ENCODE results near the gene NANP. TPM values are rescaled to one million over a fixed set of nuclear protein-coding genes. Genes with fewer than 3 reads are reported as not detected.
"Not testable (repeated sequence)": the region's sequence is repeated elsewhere in the genome, so short reads cannot be mapped to it uniquely, and the experiment has no call there.

NANP gene
- polyA plus RNA-seq, 1 experiment, result 6.7 TPM

DNA sequence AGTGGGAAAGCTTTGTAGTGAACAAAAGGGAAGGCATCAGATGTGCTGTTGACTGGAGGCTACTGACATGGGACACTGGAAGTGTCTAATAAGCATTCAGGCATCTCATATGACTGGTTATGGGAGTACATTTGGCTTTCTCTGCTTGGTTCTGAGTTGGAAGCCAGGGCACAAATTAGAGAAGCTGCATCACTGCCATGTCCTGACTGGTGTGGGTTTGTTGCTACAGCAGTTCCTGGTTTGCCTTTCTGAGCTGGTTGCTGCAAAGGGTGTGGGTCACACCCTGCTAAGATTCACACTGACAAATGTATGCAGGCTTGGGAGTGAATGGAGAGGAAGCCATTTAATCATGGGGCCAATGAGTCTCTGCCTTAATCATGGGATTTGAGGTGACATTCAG, 36.2 kb upstream of the NANP start:
- Histone ChIP-seq H3K27me3 (ENCODE audit: control insufficient read depth, insufficient read depth, low read length) (no peaks in the 10 kb centered on the region), H3K9me3 (ENCODE audit: control insufficient read depth, insufficient read depth, low read length) (no peaks in the 10 kb centered on the region), H3K27ac (ENCODE audit: low read depth, low read length) (no peak overlapping the region), H3K4me3 (ENCODE audit: low read depth, low read length) (no peak overlapping the region)
- POLR2A ChIA-PET, result no interaction called here
- DNase-seq (ENCODE audit: low read depth, low spot score), result no peak
- TF ChIP-seq, protein P1, sequence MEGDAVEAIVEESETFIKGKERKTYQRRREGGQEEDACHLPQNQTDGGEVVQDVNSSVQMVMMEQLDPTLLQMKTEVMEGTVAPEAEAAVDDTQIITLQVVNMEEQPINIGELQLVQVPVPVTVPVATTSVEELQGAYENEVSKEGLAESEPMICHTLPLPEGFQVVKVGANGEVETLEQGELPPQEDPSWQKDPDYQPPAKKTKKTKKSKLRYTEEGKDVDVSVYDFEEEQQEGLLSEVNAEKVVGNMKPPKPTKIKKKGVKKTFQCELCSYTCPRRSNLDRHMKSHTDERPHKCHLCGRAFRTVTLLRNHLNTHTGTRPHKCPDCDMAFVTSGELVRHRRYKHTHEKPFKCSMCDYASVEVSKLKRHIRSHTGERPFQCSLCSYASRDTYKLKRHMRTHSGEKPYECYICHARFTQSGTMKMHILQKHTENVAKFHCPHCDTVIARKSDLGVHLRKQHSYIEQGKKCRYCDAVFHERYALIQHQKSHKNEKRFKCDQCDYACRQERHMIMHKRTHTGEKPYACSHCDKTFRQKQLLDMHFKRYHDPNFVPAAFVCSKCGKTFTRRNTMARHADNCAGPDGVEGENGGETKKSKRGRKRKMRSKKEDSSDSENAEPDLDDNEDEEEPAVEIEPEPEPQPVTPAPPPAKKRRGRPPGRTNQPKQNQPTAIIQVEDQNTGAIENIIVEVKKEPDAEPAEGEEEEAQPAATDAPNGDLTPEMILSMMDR (IDR thresholded peaks at IDR 0.05; ENCODE audit: low read depth, low read length), result no peak
- CTCF ChIA-PET, result no interaction called here

DNA sequence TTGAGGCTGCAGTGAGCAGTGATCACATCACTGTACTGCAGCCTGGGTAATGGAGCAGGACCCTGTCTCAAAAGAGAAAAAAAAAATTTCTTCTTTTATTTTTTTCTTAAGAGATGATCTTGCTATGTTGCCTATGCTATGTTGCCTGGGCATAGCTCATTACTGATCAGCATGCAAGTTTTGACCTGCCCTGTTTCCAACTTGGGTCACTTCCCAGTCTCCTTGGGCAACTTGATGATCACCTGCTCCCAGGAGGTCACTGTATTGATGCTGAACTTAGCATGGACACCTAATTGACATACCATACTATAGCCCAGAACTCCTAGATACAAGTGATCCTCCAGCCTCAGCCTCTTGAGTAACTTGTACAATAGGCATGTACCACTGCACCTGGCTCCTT, 30.7 kb upstream of the NANP start:
- TF ChIP-seq, protein P1 (IDR thresholded peaks at IDR 0.05; ENCODE audit: low read depth, low read length), result no peak
- CTCF ChIA-PET, result no interaction called here
- POLR2A ChIA-PET, result interaction anchor here (0.6 kb wide), 1 partner anchor 384 kb away, joined by 9 read pairs; no protein-coding TSS in a partner anchor
- no peaks in the 10 kb centered on the region for H3K27me3 ChIP-seq (ENCODE audit: control insufficient read depth, insufficient read depth, low read length)
- H3K4me3 ChIP-seq (ENCODE audit: low read depth, low read length), result no peak overlapping the region
- DNase-seq (ENCODE audit: low read depth, low spot score), result no peak
- no peaks in the 10 kb centered on the region for H3K9me3 ChIP-seq (ENCODE audit: control insufficient read depth, insufficient read depth, low read length)
- no peak overlapping the region for H3K27ac ChIP-seq (ENCODE audit: low read depth, low read length)

DNA sequence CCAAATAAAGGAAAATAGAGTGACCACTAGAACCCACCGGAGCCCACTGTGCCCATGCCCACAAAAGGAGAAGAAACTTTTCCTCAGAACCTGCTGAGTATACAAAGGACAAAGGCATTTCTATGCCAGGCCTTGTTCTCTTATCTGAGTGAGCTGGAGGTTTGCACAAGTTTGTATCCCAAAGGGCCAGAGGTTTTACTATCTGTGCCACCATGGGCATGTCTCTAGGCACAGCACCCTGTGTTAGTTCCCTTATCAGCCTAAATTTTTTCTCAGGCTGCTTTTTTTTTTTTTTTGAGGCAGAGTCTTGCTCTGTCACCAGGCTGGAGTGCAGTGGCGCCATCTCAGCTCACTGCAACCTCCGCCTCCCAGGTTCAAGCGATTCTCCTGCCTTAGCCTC, 29.1 kb upstream of the NANP start:
- H3K27me3 ChIP-seq (ENCODE audit: control insufficient read depth, insufficient read depth, low read length); DNase-seq (ENCODE audit: low read depth, low spot score); POLR2A ChIA-PET; H3K9me3 ChIP-seq (ENCODE audit: control insufficient read depth, insufficient read depth, low read length); CTCF ChIA-PET; H3K27ac ChIP-seq (ENCODE audit: low read depth, low read length); H3K4me3 ChIP-seq (ENCODE audit: low read depth, low read length): not testable (repeated sequence)

DNA sequence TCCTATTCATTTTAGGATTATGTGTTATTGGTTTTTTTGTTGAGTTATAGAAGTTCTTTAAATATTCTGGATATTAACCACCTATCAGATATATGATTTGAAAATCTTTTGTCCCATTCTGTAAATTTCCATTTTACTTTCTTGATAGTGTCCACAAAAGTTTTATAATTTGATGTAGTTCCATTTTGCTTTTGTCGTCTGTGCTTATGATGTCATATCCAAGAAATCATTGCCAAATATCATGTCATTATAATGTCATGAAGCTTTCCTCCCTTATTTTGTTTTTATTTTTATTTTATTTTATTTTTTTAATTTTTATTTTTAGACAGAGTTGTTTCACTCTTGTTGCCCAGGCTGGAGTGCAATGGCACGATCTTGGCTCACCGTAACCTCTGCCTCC, 21.0 kb upstream of the NANP start:
- H3K4me3 ChIP-seq (ENCODE audit: low read depth, low read length), result no peak overlapping the region
- H3K27me3 ChIP-seq (ENCODE audit: control insufficient read depth, insufficient read depth, low read length), result no peaks in the 10 kb centered on the region
- ChIA-PET CTCF (no interaction called here), POLR2A (no interaction called here)
- H3K9me3 ChIP-seq (ENCODE audit: control insufficient read depth, insufficient read depth, low read length), result no peaks in the 10 kb centered on the region
- no peak overlapping the region for H3K27ac ChIP-seq (ENCODE audit: low read depth, low read length)
- no peak for DNase-seq (ENCODE audit: low read depth, low spot score)
- TF ChIP-seq, protein P1 (IDR thresholded peaks at IDR 0.05; ENCODE audit: low read depth, low read length), result no peak

DNA sequence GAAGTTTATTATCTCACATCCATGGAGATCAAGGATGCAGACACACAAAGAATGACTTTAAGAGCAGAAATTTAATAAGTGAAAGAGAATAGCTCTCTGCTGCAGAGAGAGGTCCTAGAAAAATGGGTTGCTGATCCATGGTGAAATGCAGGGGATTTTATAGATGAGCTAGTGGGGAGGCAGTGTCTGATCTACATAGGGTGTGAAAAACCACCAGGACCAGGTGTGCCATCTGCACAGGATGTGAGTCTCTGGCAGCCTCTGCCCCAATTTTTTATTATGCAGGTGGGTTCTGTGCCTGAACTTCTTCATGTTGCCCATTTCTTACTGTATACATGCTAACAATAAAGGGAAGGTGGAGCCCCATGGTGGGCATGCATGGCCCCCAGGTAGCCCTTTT, 19.9 kb upstream of the NANP start:
- CTCF ChIA-PET, result interaction anchor here (0.6 kb wide), 1 partner anchor 1851 kb away, joined by 3 read pairs; no protein-coding TSS in a partner anchor
- POLR2A ChIA-PET, result no interaction called here
- TF ChIP-seq, protein P1 (IDR thresholded peaks at IDR 0.05; ENCODE audit: low read depth, low read length), result no peak

DNA sequence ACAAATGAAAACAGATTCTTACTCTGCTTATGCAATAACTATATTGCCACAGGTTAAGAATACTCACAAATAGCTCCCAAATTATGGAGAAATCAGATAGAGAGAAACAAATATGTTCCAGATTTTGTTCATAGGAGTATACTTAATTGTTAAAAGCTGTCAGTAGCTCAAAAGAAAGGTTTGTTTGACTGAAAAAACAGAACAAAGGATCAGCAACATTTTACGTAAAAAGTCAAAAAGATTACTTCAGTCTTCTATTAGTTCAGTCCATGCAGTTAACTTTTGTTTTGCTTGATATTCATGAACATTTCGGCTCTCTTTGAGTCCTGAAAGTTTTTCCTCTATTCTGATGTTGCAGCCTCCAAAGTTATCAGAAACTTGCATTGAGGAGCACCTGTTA, 13.4 kb upstream of the NANP start:
- DNase-seq (ENCODE audit: low read depth, low spot score), result no peak
- no peaks in the 10 kb centered on the region for H3K27me3 ChIP-seq (ENCODE audit: control insufficient read depth, insufficient read depth, low read length)
- ChIA-PET POLR2A (no interaction called here), CTCF (interaction anchor here (1.0 kb wide), 1 partner anchor 167 kb away, joined by 3 read pairs; no protein-coding TSS in a partner anchor)
- no peak overlapping the region for H3K27ac ChIP-seq (ENCODE audit: low read depth, low read length)
- no peaks in the 10 kb centered on the region for H3K9me3 ChIP-seq (ENCODE audit: control insufficient read depth, insufficient read depth, low read length)
- TF ChIP-seq, protein P1 (IDR thresholded peaks at IDR 0.05; ENCODE audit: low read depth, low read length), result no peak
- no peak overlapping the region for H3K4me3 ChIP-seq (ENCODE audit: low read depth, low read length)

More for the DNA sequence above, 19.9 kb upstream of the NANP start:
- no peaks in the 10 kb centered on the region for H3K27me3 ChIP-seq (ENCODE audit: control insufficient read depth, insufficient read depth, low read length)
- DNase-seq (ENCODE audit: low read depth, low spot score), result no peak
- H3K4me3 ChIP-seq (ENCODE audit: low read depth, low read length), result no peak overlapping the region
- H3K9me3 ChIP-seq (ENCODE audit: control insufficient read depth, insufficient read depth, low read length), result no peaks in the 10 kb centered on the region
- H3K27ac ChIP-seq (ENCODE audit: low read depth, low read length), result no peak overlapping the region

Measured in AG04450 (cell line).